Measurements from ENCODE around the gene GDF15.

GDF15 gene

DNA sequence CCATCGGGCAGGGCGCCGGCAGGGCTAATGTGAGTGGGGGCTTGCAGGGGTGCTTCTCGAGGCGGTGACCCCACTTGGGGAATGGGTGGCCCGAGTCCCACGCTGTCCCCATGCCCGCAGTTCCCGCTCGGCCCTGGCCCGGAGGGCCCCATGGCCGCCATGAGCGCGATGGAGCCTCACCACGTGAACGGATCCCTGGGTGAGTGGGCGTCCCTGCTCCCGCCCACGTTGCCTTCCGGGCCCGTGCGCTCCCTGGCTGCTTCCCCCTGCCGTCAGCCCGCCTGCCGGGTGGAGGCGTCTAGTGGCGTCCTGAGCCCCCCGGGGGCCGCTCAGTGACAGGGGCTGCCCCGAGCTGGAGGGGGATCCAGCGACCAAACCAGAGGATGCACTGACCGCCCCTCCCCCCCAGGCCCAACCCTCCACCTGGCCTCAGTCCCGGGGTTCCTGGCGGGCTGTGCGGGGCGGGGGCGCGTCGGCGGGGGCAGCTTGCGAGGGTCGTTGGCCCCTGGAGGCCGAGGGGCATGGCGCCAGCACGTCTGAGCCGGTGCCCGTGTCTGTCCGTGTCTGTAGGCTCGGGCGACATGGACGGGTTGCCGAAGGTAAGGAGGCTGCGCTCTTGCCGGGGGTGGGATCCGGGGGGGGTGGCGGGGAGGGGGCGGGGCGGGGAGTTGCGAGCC lies 47.2 kb downstream of the GDF15 start (continued):
- TF ChIP-seq, protein P1, sequence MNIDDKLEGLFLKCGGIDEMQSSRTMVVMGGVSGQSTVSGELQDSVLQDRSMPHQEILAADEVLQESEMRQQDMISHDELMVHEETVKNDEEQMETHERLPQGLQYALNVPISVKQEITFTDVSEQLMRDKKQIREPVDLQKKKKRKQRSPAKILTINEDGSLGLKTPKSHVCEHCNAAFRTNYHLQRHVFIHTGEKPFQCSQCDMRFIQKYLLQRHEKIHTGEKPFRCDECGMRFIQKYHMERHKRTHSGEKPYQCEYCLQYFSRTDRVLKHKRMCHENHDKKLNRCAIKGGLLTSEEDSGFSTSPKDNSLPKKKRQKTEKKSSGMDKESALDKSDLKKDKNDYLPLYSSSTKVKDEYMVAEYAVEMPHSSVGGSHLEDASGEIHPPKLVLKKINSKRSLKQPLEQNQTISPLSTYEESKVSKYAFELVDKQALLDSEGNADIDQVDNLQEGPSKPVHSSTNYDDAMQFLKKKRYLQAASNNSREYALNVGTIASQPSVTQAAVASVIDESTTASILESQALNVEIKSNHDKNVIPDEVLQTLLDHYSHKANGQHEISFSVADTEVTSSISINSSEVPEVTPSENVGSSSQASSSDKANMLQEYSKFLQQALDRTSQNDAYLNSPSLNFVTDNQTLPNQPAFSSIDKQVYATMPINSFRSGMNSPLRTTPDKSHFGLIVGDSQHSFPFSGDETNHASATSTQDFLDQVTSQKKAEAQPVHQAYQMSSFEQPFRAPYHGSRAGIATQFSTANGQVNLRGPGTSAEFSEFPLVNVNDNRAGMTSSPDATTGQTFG (tag by site-specific recombination; IDR thresholded peaks at IDR 0.05; ENCODE audit: borderline replicate concordance) = peak; percentile 76; the same call in 1 of the 2 replicates
- TF ChIP-seq ZNF155 (tag by site-specific recombination; IDR thresholded peaks at IDR 0.05) (no peak), ZNF423 (tag by site-specific recombination; IDR thresholded peaks at IDR 0.05) (peak; percentile 60), EGR2 (tag by site-specific recombination; IDR thresholded peaks at IDR 0.05; ENCODE audit: low read depth) (peak; percentile 97), ZNF501 (tag by site-specific recombination; IDR thresholded peaks at IDR 0.05) (peak; percentile 94), SCRT2 (tag by site-specific recombination; IDR thresholded peaks at IDR 0.05) (0 out of 2 replicates have a peak, but pooled peaks have one; percentile 20), BCL11B (tag by site-specific recombination; IDR thresholded peaks at IDR 0.05; ENCODE audit: low read depth) (peak; percentile 88; the same call in 1 of the 2 replicates), ZBTB17 (tag by site-specific recombination; IDR thresholded peaks at IDR 0.05) (peak; percentile 69), ZNF391 (tag by site-specific recombination; IDR thresholded peaks at IDR 0.05; ENCODE audit: borderline replicate concordance, low read depth) (peak; percentile 65; the same call in 1 of the 2 replicates), ZNF529 (tag by site-specific recombination; IDR thresholded peaks at IDR 0.05; ENCODE audit: insufficient replicate concordance) (no peak), ZNF214 (tag by site-specific recombination; IDR thresholded peaks at IDR 0.05; ENCODE audit: borderline replicate concordance) (no peak)
- TF ChIP-seq, protein P2, sequence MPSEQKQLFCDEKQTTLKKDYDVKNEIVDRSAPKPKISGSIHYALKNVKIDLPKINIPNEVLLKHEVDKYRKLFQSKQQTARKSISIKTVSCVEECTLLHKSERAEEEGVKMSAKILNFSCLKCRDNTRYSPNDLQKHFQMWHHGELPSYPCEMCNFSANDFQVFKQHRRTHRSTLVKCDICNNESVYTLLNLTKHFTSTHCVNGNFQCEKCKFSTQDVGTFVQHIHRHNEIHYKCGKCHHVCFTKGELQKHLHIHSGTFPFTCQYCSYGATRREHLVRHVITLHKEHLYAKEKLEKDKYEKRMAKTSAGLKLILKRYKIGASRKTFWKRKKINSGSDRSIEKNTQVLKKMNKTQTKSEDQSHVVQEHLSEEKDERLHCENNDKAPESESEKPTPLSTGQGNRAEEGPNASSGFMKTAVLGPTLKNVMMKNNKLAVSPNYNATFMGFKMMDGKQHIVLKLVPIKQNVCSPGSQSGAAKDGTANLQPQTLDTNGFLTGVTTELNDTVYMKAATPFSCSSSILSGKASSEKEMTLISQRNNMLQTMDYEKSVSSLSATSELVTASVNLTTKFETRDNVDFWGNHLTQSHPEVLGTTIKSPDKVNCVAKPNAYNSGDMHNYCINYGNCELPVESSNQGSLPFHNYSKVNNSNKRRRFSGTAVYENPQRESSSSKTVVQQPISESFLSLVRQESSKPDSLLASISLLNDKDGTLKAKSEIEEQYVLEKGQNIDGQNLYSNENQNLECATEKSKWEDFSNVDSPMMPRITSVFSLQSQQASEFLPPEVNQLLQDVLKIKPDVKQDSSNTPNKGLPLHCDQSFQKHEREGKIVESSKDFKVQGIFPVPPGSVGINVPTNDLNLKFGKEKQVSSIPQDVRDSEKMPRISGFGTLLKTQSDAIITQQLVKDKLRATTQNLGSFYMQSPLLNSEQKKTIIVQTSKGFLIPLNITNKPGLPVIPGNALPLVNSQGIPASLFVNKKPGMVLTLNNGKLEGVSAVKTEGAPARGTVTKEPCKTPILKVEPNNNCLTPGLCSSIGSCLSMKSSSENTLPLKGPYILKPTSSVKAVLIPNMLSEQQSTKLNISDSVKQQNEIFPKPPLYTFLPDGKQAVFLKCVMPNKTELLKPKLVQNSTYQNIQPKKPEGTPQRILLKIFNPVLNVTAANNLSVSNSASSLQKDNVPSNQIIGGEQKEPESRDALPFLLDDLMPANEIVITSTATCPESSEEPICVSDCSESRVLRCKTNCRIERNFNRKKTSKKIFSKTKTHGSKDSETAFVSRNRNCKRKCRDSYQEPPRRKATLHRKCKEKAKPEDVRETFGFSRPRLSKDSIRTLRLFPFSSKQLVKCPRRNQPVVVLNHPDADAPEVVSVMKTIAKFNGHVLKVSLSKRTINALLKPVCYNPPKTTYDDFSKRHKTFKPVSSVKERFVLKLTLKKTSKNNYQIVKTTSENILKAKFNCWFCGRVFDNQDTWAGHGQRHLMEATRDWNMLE (tag by site-specific recombination; conservative IDR thresholded peaks at IDR 0.05; ENCODE audit: low read depth) = no peak
- TF ChIP-seq, protein P3, sequence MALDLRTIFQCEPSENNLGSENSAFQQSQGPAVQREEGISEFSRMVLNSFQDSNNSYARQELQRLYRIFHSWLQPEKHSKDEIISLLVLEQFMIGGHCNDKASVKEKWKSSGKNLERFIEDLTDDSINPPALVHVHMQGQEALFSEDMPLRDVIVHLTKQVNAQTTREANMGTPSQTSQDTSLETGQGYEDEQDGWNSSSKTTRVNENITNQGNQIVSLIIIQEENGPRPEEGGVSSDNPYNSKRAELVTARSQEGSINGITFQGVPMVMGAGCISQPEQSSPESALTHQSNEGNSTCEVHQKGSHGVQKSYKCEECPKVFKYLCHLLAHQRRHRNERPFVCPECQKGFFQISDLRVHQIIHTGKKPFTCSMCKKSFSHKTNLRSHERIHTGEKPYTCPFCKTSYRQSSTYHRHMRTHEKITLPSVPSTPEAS (tag by site-specific recombination; IDR thresholded peaks at IDR 0.05) = 0 out of 2 replicates have a peak, but pooled peaks have one; percentile 12
- TF ChIP-seq, protein P4, sequence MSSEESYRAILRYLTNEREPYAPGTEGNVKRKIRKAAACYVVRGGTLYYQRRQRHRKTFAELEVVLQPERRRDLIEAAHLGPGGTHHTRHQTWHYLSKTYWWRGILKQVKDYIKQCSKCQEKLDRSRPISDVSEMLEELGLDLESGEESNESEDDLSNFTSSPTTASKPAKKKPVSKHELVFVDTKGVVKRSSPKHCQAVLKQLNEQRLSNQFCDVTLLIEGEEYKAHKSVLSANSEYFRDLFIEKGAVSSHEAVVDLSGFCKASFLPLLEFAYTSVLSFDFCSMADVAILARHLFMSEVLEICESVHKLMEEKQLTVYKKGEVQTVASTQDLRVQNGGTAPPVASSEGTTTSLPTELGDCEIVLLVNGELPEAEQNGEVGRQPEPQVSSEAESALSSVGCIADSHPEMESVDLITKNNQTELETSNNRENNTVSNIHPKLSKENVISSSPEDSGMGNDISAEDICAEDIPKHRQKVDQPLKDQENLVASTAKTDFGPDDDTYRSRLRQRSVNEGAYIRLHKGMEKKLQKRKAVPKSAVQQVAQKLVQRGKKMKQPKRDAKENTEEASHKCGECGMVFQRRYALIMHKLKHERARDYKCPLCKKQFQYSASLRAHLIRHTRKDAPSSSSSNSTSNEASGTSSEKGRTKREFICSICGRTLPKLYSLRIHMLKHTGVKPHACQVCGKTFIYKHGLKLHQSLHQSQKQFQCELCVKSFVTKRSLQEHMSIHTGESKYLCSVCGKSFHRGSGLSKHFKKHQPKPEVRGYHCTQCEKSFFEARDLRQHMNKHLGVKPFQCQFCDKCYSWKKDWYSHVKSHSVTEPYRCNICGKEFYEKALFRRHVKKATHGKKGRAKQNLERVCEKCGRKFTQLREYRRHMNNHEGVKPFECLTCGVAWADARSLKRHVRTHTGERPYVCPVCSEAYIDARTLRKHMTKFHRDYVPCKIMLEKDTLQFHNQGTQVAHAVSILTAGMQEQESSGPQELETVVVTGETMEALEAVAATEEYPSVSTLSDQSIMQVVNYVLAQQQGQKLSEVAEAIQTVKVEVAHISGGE (tag by site-specific recombination; conservative IDR thresholded peaks at IDR 0.05; ENCODE audit: low read depth) = peak; percentile 91
- TF ChIP-seq, protein P5, sequence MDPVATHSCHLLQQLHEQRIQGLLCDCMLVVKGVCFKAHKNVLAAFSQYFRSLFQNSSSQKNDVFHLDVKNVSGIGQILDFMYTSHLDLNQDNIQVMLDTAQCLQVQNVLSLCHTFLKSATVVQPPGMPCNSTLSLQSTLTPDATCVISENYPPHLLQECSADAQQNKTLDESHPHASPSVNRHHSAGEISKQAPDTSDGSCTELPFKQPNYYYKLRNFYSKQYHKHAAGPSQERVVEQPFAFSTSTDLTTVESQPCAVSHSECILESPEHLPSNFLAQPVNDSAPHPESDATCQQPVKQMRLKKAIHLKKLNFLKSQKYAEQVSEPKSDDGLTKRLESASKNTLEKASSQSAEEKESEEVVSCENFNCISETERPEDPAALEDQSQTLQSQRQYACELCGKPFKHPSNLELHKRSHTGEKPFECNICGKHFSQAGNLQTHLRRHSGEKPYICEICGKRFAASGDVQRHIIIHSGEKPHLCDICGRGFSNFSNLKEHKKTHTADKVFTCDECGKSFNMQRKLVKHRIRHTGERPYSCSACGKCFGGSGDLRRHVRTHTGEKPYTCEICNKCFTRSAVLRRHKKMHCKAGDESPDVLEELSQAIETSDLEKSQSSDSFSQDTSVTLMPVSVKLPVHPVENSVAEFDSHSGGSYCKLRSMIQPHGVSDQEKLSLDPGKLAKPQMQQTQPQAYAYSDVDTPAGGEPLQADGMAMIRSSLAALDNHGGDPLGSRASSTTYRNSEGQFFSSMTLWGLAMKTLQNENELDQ (tag by site-specific recombination; IDR thresholded peaks at IDR 0.05; ENCODE audit: low read depth) = no peak
- TF ChIP-seq, protein P6, sequence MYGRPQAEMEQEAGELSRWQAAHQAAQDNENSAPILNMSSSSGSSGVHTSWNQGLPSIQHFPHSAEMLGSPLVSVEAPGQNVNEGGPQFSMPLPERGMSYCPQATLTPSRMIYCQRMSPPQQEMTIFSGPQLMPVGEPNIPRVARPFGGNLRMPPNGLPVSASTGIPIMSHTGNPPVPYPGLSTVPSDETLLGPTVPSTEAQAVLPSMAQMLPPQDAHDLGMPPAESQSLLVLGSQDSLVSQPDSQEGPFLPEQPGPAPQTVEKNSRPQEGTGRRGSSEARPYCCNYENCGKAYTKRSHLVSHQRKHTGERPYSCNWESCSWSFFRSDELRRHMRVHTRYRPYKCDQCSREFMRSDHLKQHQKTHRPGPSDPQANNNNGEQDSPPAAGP (tag by site-specific recombination; IDR thresholded peaks at IDR 0.05) = no peak; the same call in none of the 2 replicates
- TF ChIP-seq, protein P7, sequence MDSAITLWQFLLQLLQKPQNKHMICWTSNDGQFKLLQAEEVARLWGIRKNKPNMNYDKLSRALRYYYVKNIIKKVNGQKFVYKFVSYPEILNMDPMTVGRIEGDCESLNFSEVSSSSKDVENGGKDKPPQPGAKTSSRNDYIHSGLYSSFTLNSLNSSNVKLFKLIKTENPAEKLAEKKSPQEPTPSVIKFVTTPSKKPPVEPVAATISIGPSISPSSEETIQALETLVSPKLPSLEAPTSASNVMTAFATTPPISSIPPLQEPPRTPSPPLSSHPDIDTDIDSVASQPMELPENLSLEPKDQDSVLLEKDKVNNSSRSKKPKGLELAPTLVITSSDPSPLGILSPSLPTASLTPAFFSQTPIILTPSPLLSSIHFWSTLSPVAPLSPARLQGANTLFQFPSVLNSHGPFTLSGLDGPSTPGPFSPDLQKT (IDR thresholded peaks at IDR 0.05; ENCODE audit: borderline replicate concordance, low read depth, low read length) = no peak
- TF ChIP-seq, protein P8, sequence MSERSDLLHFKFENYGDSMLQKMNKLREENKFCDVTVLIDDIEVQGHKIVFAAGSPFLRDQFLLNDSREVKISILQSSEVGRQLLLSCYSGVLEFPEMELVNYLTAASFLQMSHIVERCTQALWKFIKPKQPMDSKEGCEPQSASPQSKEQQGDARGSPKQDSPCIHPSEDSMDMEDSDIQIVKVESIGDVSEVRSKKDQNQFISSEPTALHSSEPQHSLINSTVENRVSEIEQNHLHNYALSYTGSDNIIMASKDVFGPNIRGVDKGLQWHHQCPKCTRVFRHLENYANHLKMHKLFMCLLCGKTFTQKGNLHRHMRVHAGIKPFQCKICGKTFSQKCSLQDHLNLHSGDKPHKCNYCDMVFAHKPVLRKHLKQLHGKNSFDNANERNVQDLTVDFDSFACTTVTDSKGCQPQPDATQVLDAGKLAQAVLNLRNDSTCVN (tag by site-specific recombination; optimal IDR thresholded peaks at IDR 0.05) = peak; percentile 87
